OCI-LY1 (cell line): ENCODE measurements around the gene ATP2A2.

Experiments used
- H2AFZ ChIP-seq: fragments of 200-600 bp; sonication (generic), shearing (Covaris generic); 2 replicates; pipeline ENCODE4 v1.6.0; 2014; ENCODE audit warnings: antibody characterized with exemption, mild to moderate bottlenecking, low read length
- H3F3A ChIP-seq: fragments of 200-600 bp; sonication (generic), shearing (Covaris generic); 2 replicates; pipeline ENCODE4 v1.6.0; 2014; ENCODE audit warnings: mild to moderate bottlenecking, antibody characterized with exemption, low read length, moderate library complexity; ENCODE audit not compliant: insufficient read depth
- H3K27ac ChIP-seq: fragments of 200-600 bp; sonication (generic); 2 replicates; pipeline ENCODE4 v1.5.1; 2014; ENCODE audit warnings: low read length, mixed run types, mild to moderate bottlenecking, low read depth; ENCODE audit not compliant: poor library complexity, severe bottlenecking
- H3K27me3 ChIP-seq: fragments of 200-600 bp; sonication (generic); 2 replicates; pipeline ENCODE4 v1.6.0; 2014; ENCODE audit warnings: antibody characterized with exemption, mild to moderate bottlenecking, low read length, moderate library complexity; ENCODE audit not compliant: insufficient read depth
- H3K36me3 ChIP-seq: fragments of 200-600 bp; sonication (generic); 2 replicates; pipeline ENCODE4 v1.6.1; 2014; ENCODE audit warnings: mild to moderate bottlenecking, antibody characterized with exemption, low read length, moderate library complexity, mixed read lengths; ENCODE audit not compliant: insufficient read depth
- H3K4me1 ChIP-seq: fragments of 200-600 bp; sonication (generic); 2 replicates; pipeline ENCODE4 v1.5.1; 2014; ENCODE audit warnings: mild to moderate bottlenecking, low read length, moderate library complexity; ENCODE audit not compliant: insufficient read depth, severe bottlenecking
- H3K4me2 ChIP-seq: fragments of 200-600 bp; sonication (generic), shearing (Covaris generic); 2 replicates; pipeline ENCODE4 v1.6.1; 2014; ENCODE audit warnings: low read length
- H3K4me3 ChIP-seq: fragments of 200-600 bp; sonication (generic); 2 replicates; pipeline ENCODE4 v1.5.1; 2014; ENCODE audit warnings: low read length, low read depth, mild to moderate bottlenecking, mixed read lengths; ENCODE audit not compliant: poor library complexity, severe bottlenecking
- H3K79me2 ChIP-seq: fragments of 200-600 bp; shearing (Covaris generic); 2 replicates; pipeline ENCODE4 v1.6.1; 2016; ENCODE audit warnings: mixed run types, low read length, mixed read lengths; ENCODE audit not compliant: insufficient read depth
- H3K9ac ChIP-seq: fragments of 200-600 bp; sonication (generic), shearing (Covaris generic); 2 replicates; pipeline ENCODE4 v1.6.1; 2014; ENCODE audit warnings: mild to moderate bottlenecking, low read length, mixed read lengths
- H3K9me2 ChIP-seq: fragments of 200-600 bp; sonication (generic), shearing (Covaris generic); 2 replicates; pipeline ENCODE4 v1.6.1; 2014; ENCODE audit warnings: low read depth, mild to moderate bottlenecking, low read length, mixed read lengths
- H3K9me3 ChIP-seq: fragments of 200-600 bp; shearing (Covaris generic); 2 replicates; pipeline ENCODE4 v1.6.1; 2014; ENCODE audit warnings: low read length, mixed read lengths
- H4K20me1 ChIP-seq: fragments of 200-600 bp; sonication (generic), shearing (Covaris generic); 2 replicates; pipeline ENCODE4 v1.6.0; 2016; ENCODE audit warnings: mild to moderate bottlenecking, low read length; ENCODE audit not compliant: insufficient read depth
- EZH2 ChIP-seq: fragments of 200-600 bp; sonication (generic), shearing (Covaris generic); IDR thresholded peaks from 2 replicates; pipeline ENCODE4 v1.8.0; 2017; ENCODE audit warnings: borderline replicate concordance, mixed run types, mild to moderate bottlenecking, antibody characterized with exemption, low read length, moderate library complexity, mixed read lengths
- TF ChIP-seq, protein P1 (sequence below): fragments of 200-600 bp; sonication (generic), shearing (Covaris generic); IDR thresholded peaks from 2 replicates; pipeline ENCODE4 v1.5.1; 2017; ENCODE audit warnings: mild to moderate bottlenecking, antibody characterized with exemption, low read length, moderate library complexity, mixed read lengths

ATP2A2 gene

DNA sequence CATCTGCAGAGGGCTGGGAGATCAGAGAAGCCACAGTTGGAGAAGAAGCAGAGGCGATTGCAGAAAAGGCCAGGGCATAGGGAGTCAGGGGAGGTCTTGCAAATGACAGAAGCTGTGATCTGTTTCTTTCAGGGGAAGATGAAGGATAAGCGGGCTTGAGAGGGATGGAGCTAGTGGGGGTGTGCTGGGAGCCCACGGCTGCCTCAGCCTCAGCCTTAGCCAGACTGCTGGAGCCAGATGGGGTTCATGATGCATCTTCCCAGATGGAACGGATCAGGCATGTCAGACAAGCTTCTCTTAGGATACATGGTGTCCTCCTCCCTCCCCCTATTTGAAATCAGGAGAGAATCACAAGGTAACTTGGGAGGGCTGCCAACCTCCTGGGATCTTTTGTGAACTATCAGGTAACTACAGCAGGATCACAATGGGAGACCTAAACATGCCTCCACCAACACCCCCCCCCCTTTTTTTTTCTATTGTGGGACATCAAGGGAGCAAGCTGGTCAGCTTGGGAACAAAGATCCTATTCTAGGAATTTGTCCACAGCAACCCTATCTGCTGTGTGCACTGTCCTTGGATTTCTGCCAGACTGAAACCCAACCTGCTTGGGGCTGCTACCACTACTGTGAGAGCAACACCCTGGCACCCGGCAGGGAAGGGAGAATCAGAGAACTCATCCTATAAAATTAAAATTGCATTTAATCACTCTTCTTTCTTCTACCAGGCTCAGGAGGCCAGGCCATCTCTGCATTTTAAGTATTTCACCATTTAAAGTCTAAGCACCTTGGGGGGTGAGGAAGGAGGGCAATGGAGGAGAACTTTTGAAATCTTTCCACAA is 10.7 kb upstream of the ATP2A2 start:
- H3K4me3 ChIP-seq, result no peak overlapping the region
- no peaks in the 10 kb centered on the region for H3K9me2 ChIP-seq
- no peak overlapping the region for H3K4me2 ChIP-seq
- no peaks in the 10 kb centered on the region for H3K27me3 ChIP-seq
- H3K27ac ChIP-seq, result no peak overlapping the region
- no peak overlapping the region for H2AFZ ChIP-seq
- no peaks in the 10 kb centered on the region for H3K4me1 ChIP-seq
- H3K9ac ChIP-seq, result no peak overlapping the region
- H3F3A ChIP-seq, result no peaks in the 10 kb centered on the region
- no peaks in the 10 kb centered on the region for H4K20me1 ChIP-seq
- TF ChIP-seq EZH2, result no peak
- TF ChIP-seq, protein P1, sequence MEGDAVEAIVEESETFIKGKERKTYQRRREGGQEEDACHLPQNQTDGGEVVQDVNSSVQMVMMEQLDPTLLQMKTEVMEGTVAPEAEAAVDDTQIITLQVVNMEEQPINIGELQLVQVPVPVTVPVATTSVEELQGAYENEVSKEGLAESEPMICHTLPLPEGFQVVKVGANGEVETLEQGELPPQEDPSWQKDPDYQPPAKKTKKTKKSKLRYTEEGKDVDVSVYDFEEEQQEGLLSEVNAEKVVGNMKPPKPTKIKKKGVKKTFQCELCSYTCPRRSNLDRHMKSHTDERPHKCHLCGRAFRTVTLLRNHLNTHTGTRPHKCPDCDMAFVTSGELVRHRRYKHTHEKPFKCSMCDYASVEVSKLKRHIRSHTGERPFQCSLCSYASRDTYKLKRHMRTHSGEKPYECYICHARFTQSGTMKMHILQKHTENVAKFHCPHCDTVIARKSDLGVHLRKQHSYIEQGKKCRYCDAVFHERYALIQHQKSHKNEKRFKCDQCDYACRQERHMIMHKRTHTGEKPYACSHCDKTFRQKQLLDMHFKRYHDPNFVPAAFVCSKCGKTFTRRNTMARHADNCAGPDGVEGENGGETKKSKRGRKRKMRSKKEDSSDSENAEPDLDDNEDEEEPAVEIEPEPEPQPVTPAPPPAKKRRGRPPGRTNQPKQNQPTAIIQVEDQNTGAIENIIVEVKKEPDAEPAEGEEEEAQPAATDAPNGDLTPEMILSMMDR, result no peak
- H3K79me2 ChIP-seq, result no peaks in the 10 kb centered on the region
- H3K36me3 ChIP-seq, result no peaks in the 10 kb centered on the region
- H3K9me3 ChIP-seq, result no peaks in the 10 kb centered on the region

DNA sequence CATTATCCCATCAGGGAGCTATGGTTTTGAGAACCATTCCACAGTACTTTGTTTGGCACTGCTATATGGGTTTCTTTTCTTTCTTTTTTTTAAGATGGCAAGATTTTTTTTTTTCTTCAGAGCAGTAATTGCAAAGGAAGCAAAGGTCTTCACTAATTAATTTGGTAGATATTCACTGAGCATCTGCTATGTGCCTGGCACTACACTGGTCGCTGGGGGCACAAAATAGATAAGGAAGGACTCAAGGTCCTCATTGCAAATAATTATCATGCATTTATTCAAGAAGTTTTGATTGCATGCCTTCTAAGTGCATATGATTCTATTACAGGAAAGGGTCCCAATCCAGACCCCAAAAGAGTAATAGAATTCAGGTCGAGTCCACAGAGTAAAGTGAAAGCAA is 10.0 kb upstream of the ATP2A2 start:
- Histone ChIP-seq H3K9me2 (no peaks in the 10 kb centered on the region), H3K9me3 (no peaks in the 10 kb centered on the region), H3K4me1 (no peaks in the 10 kb centered on the region), H3F3A (no peaks in the 10 kb centered on the region), H3K27ac (no peak overlapping the region), H4K20me1 (no peaks in the 10 kb centered on the region), H3K36me3 (no peaks in the 10 kb centered on the region), H3K27me3 (no peaks in the 10 kb centered on the region), H3K79me2 (no peaks in the 10 kb centered on the region), H3K9ac (no peak overlapping the region), H3K4me2 (no peak overlapping the region), H3K4me3 (no peak overlapping the region), H2AFZ (no peak overlapping the region)
- TF ChIP-seq, protein P1, result no peak
- TF ChIP-seq EZH2, result no peak

DNA sequence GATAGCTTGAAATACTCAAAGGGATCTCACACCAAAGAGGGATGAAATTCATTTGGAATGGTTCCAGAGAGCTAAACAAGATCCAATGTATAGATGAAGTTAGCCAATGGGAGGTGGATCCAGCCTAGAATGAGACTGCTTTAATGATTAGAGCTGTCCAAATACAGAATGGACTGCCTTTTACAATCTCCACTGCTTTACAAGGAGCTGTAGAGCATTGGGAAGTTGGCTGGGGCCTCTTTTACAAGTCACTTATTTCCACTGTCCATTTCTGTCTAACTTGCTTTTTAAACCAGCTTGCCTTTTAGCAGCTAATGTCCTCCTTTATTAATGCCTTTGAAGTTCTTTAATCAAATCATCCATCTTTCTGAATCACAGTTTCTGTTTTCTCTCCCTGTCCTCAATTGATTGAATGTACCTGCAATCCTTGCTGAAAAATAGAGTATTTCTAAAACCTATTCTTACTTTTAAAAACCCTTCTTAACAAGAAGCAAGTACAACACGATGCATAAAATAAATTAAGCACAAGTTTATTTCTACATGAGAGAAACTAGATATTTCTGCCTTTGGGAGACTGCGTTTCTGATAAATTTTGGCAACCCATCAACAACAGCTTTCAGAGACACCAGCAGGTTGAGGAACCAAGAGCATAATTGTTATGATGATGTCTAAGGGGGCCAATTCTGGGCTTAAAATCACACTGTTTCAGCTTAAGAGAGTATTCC is 3.4 kb upstream of the ATP2A2 start:
- Histone ChIP-seq H3K4me1 (peaks cover 13% of the 10 kb centered on the region), H3K9me2 (no peaks in the 10 kb centered on the region), H3F3A (no peaks in the 10 kb centered on the region), H4K20me1 (no peaks in the 10 kb centered on the region), H3K27ac (no peak overlapping the region), H3K79me2 (peaks cover 12% of the 10 kb centered on the region), H3K36me3 (peaks cover 4% of the 10 kb centered on the region; the same call in 1 of the 2 replicates), H3K9ac (no peak overlapping the region), H3K4me3 (no peak overlapping the region), H3K9me3 (no peaks in the 10 kb centered on the region), H2AFZ (no peak overlapping the region), H3K4me2 (no peak overlapping the region), H3K27me3 (no peaks in the 10 kb centered on the region)
- TF ChIP-seq, protein P1, result no peak
- TF ChIP-seq EZH2, result no peak
